ENCODE data around the gene TRAF4. TPM values are rescaled to one million over a fixed set of nuclear protein-coding genes. Genes with fewer than 3 reads are reported as not detected.

The TRAF4 gene
- total RNA-seq, 4 donors from 2014 or later: 3.4 to 10.8 (median 4.7) TPM

DNA sequence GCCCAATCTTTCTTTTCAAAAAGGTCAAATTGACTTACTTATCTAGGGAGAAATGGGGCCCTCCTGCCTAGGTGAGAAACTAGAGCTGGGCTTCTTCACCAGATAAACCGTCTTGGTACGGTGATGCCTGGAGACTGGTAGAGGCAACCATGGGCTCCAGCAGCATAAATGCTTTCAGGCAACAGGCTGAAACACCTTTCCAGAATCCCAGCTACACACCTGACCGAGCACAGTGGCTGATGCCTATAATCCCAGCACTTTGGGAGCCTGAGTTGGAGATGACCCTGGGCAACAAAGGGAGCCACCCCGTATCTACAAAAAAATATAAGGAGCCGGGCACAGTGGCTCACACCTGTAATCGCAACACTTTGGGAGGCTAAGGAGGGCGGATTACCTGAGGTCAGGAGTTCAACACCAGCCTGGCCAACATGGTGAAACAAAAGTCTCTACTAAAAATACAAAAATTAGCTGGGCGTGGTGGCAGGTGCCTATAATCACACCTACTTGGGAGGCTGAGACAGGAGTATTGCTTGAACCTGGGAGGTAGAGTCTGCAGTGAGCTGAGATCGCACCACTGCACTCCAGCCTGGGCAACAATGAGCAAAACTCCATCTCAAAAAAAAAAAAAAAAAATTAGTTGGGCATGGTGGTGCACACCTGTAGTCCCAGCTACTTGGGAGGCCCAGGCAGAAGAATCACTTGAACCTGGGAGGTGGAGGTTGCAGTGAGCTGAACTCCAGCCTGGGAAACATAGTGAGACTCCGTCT, 8.0 kb downstream of the TRAF4 start:
- no peaks in the 10 kb centered on the region for H3K9me3 ChIP-seq
- H3K27ac ChIP-seq: no peak overlapping the region
- no peak for TF ChIP-seq POLR2A (IDR thresholded peaks at IDR 0.05)
- no peak for TF ChIP-seq CTCF (IDR thresholded peaks at IDR 0.05)
- no peak for TF ChIP-seq EP300 (IDR thresholded peaks at IDR 0.05)
- peaks cover 0 to 29% (median 0%) of the 10 kb centered on the region in 3 donors for H3K4me1 ChIP-seq
- no peak for ATAC-seq
- peaks cover 0 to 34% of the 10 kb centered on the region in 2 donors for H3K36me3 ChIP-seq
- H3K4me3 ChIP-seq: no peak overlapping the region
- 91% methylated on average over 4 to 6 of the region's 10 CpGs for WGBS, 2 donors (ENCODE audit: low coverage in 1 of 2)
- no peaks in the 10 kb centered on the region for H3K27me3 ChIP-seq

DNA sequence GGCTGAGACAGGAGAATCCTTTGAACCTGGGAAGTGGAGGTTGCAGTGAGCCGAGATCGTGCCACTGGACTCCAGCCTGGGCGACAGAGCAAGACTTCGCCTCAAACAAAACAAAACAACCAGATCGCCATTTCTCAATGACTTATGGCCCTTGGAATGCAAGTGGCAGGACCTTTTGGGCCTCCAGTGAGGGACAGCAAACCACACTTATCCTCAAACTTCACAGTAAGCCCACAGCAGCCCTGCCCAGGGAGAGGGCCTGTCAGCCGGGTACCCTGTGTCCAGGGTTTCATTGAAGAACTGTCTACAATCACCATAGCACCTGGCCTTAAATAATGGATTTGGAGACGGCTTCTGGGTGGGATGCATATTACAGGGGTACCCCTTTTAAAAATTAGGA, 11.7 kb downstream of the TRAF4 start:
- no peaks in the 10 kb centered on the region for H3K9me3 ChIP-seq
- TF ChIP-seq CTCF (IDR thresholded peaks at IDR 0.05): no peak
- TF ChIP-seq EP300 (IDR thresholded peaks at IDR 0.05): no peak
- TF ChIP-seq POLR2AphosphoS5 (IDR thresholded peaks at IDR 0.05): no peak
- no peak for TF ChIP-seq POLR2A (IDR thresholded peaks at IDR 0.05)
- ATAC-seq: no peak
- no peaks in the 10 kb centered on the region for H3K27me3 ChIP-seq
- H3K36me3 ChIP-seq: peaks cover 0 to 44% of the 10 kb centered on the region in 2 donors
- H3K4me3 ChIP-seq: no peak overlapping the region
- peaks cover 0 to 7% (median 0%) of the 10 kb centered on the region in 3 donors for H3K4me1 ChIP-seq
- 58 to 100% methylated on average over 1 to 3 of the region's 7 CpGs for WGBS, 2 donors (ENCODE audit: low coverage in 1 of 2)
- H3K27ac ChIP-seq: no peak overlapping the region

- WGBS, 2 donors (ENCODE audit: low coverage in 1 of 2): 71 to 72% methylated on average over 3 to 5 of the region's 5 CpGs
- Histone ChIP-seq H3K36me3 (peaks cover 0 to 48% of the 10 kb centered on the region in 2 donors), H3K27me3 (no peaks in the 10 kb centered on the region), H3K9me3 (no peaks in the 10 kb centered on the region), H3K27ac (no peak overlapping the region), H3K4me1 (peaks cover 0 to 10% (median 6%) of the 10 kb centered on the region in 3 donors), H3K4me3 (no peak overlapping the region)
- no peak for ATAC-seq
- TF ChIP-seq POLR2AphosphoS5 (IDR thresholded peaks at IDR 0.05) (no peak), POLR2A (IDR thresholded peaks at IDR 0.05) (no peak), EP300 (IDR thresholded peaks at IDR 0.05) (no peak), CTCF (IDR thresholded peaks at IDR 0.05) (no peak)
Measured at GRCh38 chr17:28756049-28756804, 12.4 kb downstream of the TRAF4 start.

GRCh38 chr17:28758411-28759121, 14.8 kb downstream of the TRAF4 start:
- ATAC-seq: no peak
- Histone ChIP-seq H3K4me1 (peaks cover 0 to 23% (median 7%) of the 10 kb centered on the region in 3 donors), H3K27ac (no peak overlapping the region), H3K27me3 (no peaks in the 10 kb centered on the region), H3K9me3 (no peaks in the 10 kb centered on the region), H3K4me3 (no peak overlapping the region), H3K36me3 (peaks cover 0 to 48% of the 10 kb centered on the region in 2 donors)
- no peak for TF ChIP-seq EP300 (IDR thresholded peaks at IDR 0.05)
- TF ChIP-seq POLR2A (IDR thresholded peaks at IDR 0.05): no peak
- TF ChIP-seq POLR2AphosphoS5 (IDR thresholded peaks at IDR 0.05): no peak
- no peak for TF ChIP-seq CTCF (IDR thresholded peaks at IDR 0.05)
- WGBS, 2 donors (ENCODE audit: low coverage in 1 of 2): 100% methylated on average over 4 of the region's 32 CpGs; no CpG with 5 or more reads in 1 of the 2 donors
